HG02970 (cell line): ENCODE results near the gene CASS4.

Experiments used
- ATAC-seq: cut with Tn5 transposase; IDR thresholded peaks from one replicate; pipeline ENCODE4 v1.9.1; 2021; ENCODE audit warnings: mild to moderate bottlenecking, moderate library complexity, moderate number of reproducible peaks; ENCODE audit not compliant: unreplicated experiment, low FRiP score

CASS4 gene

GRCh38 chr20:56422076-56422823 lies 10.2 kb downstream of the CASS4 start:
- no peak for ATAC-seq

GRCh38 chr20:56422824-56423189 lies 10.7 kb downstream of the CASS4 start:
- ATAC-seq = no peak

GRCh38 chr20:56423211-56423610 lies 11.2 kb downstream of the CASS4 start:
- ATAC-seq = no peak

GRCh38 chr20:56423886-56424285 lies 11.8 kb downstream of the CASS4 start:
- ATAC-seq = no peak

- no peak for ATAC-seq
Observed at GRCh38 chr20:56424931-56425330, 12.9 kb downstream of the CASS4 start.

GRCh38 chr20:56426026-56426425 lies 14.0 kb downstream of the CASS4 start:
- no peak for ATAC-seq

GRCh38 chr20:56426926-56427325 lies 14.9 kb downstream of the CASS4 start:
- no peak for ATAC-seq

- no peak for ATAC-seq
Observed at GRCh38 chr20:56427797-56428196, 15.7 kb downstream of the CASS4 start.

- ATAC-seq = no peak
Observed at GRCh38 chr20:56428410-56428809, 16.4 kb downstream of the CASS4 start.

GRCh38 chr20:56428881-56429280 lies 16.8 kb downstream of the CASS4 start:
- no peak for ATAC-seq

- ATAC-seq = no peak
Observed at GRCh38 chr20:56429502-56429901, 17.4 kb downstream of the CASS4 start.

- ATAC-seq = no peak
Observed at GRCh38 chr20:56429941-56430340, 17.9 kb downstream of the CASS4 start.

- no peak for ATAC-seq
Observed at GRCh38 chr20:56430461-56430860, 18.4 kb downstream of the CASS4 start.

- ATAC-seq = no peak
Observed at GRCh38 chr20:56430957-56431356, 18.9 kb downstream of the CASS4 start.

GRCh38 chr20:56431471-56431870 lies 19.4 kb downstream of the CASS4 start:
- ATAC-seq = no peak

- ATAC-seq = no peak
Observed at GRCh38 chr20:56433221-56433879, 21.3 kb downstream of the CASS4 start.

- ATAC-seq = no peak
Observed at GRCh38 chr20:56433880-56434255, 21.8 kb downstream of the CASS4 start.

GRCh38 chr20:56437196-56437960 lies 25.3 kb downstream of the CASS4 start:
- no peak for ATAC-seq

GRCh38 chr20:56438284-56438683 lies 26.2 kb downstream of the CASS4 start:
- ATAC-seq = no peak

GRCh38 chr20:56439771-56440291 lies 27.8 kb downstream of the CASS4 start:
- no peak for ATAC-seq

- ATAC-seq = no peak
Observed at GRCh38 chr20:56440346-56441007, 28.4 kb downstream of the CASS4 start.
